Measurements from ENCODE around the gene TUBB4B.

The TUBB4B gene

GRCh38 chr9:137265496-137266161 lies 24.5 kb downstream of the TUBB4B start:
- H3K4me3 ChIP-seq (ENCODE audit: low read depth in 1 of 2, low read length in 2 of 2): no peak overlapping the region
- H2AFZ ChIP-seq (ENCODE audit: low read depth, low read length): no peak overlapping the region
- H3K79me2 ChIP-seq (ENCODE audit: insufficient read depth, low read length): 0 out of 2 replicates have a peak, but pooled peaks cover 2% of the 10 kb centered on the region
- H3K36me3 ChIP-seq (ENCODE audit: insufficient read depth, low read length): peaks cover 58% of the 10 kb centered on the region
- H3K4me2 ChIP-seq (ENCODE audit: insufficient read depth, low read length): no peak overlapping the region
- no peaks in the 10 kb centered on the region for H3K4me1 ChIP-seq (ENCODE audit: insufficient read depth, low read length)
- H3K27me3 ChIP-seq (ENCODE audit: insufficient read depth, low read length, poor library complexity): no peaks in the 10 kb centered on the region
- H3K9me3 ChIP-seq (ENCODE audit: insufficient read depth, low read length, severe bottlenecking): no peaks in the 10 kb centered on the region
- peaks cover 16% of the 10 kb centered on the region for H4K20me1 ChIP-seq (ENCODE audit: insufficient read depth, low read length)
- no peak overlapping the region for H3K27ac ChIP-seq (ENCODE audit: low read length)
- no peak overlapping the region for H3K9ac ChIP-seq (ENCODE audit: low read depth, low read length)
- TF ChIP-seq EZH2 (IDR thresholded peaks at IDR 0.05; ENCODE audit: borderline replicate concordance, low read depth, low read length, severe bottlenecking) (no peak), CTCF (IDR thresholded peaks at IDR 0.05; ENCODE audit: borderline replicate concordance, extremely low read depth, low read length, poor library complexity, severe bottlenecking) (no peak)
- DNase-seq: no peak
- no peak for ATAC-seq (ENCODE audit: insufficient read depth, low read depth)

- H3K4me2 ChIP-seq (ENCODE audit: insufficient read depth, low read length): no peak overlapping the region
Observed at GRCh38 chr9:137266162-137266527, 25.1 kb downstream of the TUBB4B start.

GRCh38 chr9:137266585-137267453 lies 25.7 kb downstream of the TUBB4B start:
- H3K79me2 ChIP-seq (ENCODE audit: insufficient read depth, low read length): 0 out of 2 replicates have a peak, but pooled peaks cover 2% of the 10 kb centered on the region
- ATAC-seq (ENCODE audit: insufficient read depth, low read depth) (no peak), DNase-seq (no peak)
- H3K27me3 ChIP-seq (ENCODE audit: insufficient read depth, low read length, poor library complexity): no peaks in the 10 kb centered on the region
- H3K4me1 ChIP-seq (ENCODE audit: insufficient read depth, low read length): no peaks in the 10 kb centered on the region
- no peaks in the 10 kb centered on the region for H3K9me3 ChIP-seq (ENCODE audit: insufficient read depth, low read length, severe bottlenecking)
- H3K4me3 ChIP-seq (ENCODE audit: low read depth in 1 of 2, low read length in 2 of 2): no peak overlapping the region
- H3K27ac ChIP-seq (ENCODE audit: low read length): no peak overlapping the region
- peaks cover 24% of the 10 kb centered on the region for H4K20me1 ChIP-seq (ENCODE audit: insufficient read depth, low read length)
- no peak for TF ChIP-seq EZH2 (IDR thresholded peaks at IDR 0.05; ENCODE audit: borderline replicate concordance, low read depth, low read length, severe bottlenecking)
- no peak for TF ChIP-seq CTCF (IDR thresholded peaks at IDR 0.05; ENCODE audit: borderline replicate concordance, extremely low read depth, low read length, poor library complexity, severe bottlenecking)
- H3K4me2 ChIP-seq (ENCODE audit: insufficient read depth, low read length): no peak overlapping the region
- H3K9ac ChIP-seq (ENCODE audit: low read depth, low read length): no peak overlapping the region
- H3K36me3 ChIP-seq (ENCODE audit: insufficient read depth, low read length): peaks cover 63% of the 10 kb centered on the region
- H2AFZ ChIP-seq (ENCODE audit: low read depth, low read length): no peak overlapping the region

More at GRCh38 chr9:137266162-137266527, 25.1 kb downstream of the TUBB4B start:
- Histone ChIP-seq H3K27me3 (ENCODE audit: insufficient read depth, low read length, poor library complexity) (no peaks in the 10 kb centered on the region), H3K36me3 (ENCODE audit: insufficient read depth, low read length) (peaks cover 62% of the 10 kb centered on the region), H3K27ac (ENCODE audit: low read length) (no peak overlapping the region), H3K4me3 (ENCODE audit: low read depth in 1 of 2, low read length in 2 of 2) (no peak overlapping the region), H3K79me2 (ENCODE audit: insufficient read depth, low read length) (0 out of 2 replicates have a peak, but pooled peaks cover 2% of the 10 kb centered on the region), H3K9ac (ENCODE audit: low read depth, low read length) (no peak overlapping the region), H2AFZ (ENCODE audit: low read depth, low read length) (no peak overlapping the region), H3K4me1 (ENCODE audit: insufficient read depth, low read length) (no peaks in the 10 kb centered on the region), H3K9me3 (ENCODE audit: insufficient read depth, low read length, severe bottlenecking) (no peaks in the 10 kb centered on the region), H4K20me1 (ENCODE audit: insufficient read depth, low read length) (peaks cover 20% of the 10 kb centered on the region)
- DNase-seq (no peak), ATAC-seq (ENCODE audit: insufficient read depth, low read depth) (no peak)
- TF ChIP-seq EZH2 (IDR thresholded peaks at IDR 0.05; ENCODE audit: borderline replicate concordance, low read depth, low read length, severe bottlenecking): no peak
- TF ChIP-seq CTCF (IDR thresholded peaks at IDR 0.05; ENCODE audit: borderline replicate concordance, extremely low read depth, low read length, poor library complexity, severe bottlenecking): no peak

Measured in DND-41 (cell line).